T-cell (primary cell): ENCODE results near the gene ZSWIM4. TPM values are rescaled to one million over a fixed set of nuclear protein-coding genes. Genes with fewer than 3 reads are reported as not detected.

Source experiments
- ATAC-seq, 4 experiments: fragments of 200-7000 bp in 3 of 4; fragments of 150-1000 bp in 1 of 4; cut with Tn5 transposase; replicated peaks in 1 of 4; 1 replicate in 3 of 4; 2 replicates in 1 of 4; pipeline ENCODE4 v1.10.0; 2021; ENCODE audit warnings: moderate library complexity in 3 of 4, mild to moderate bottlenecking in 2 of 4, moderate number of reproducible peaks in 1 of 4
- CTCF ChIA-PET, 2 donors: fragments of 300-600 bp; sonication (Branson Sonifier 250); formaldehyde crosslinking; loops; one replicate each; lab custom pipeline; 2022; ENCODE audit warnings: antibody characterized with exemption in 2 of 2; lab: Charles Lee
- POLR2A ChIA-PET, 2 donors: fragments of 300-600 bp; sonication (Branson Sonifier 250); formaldehyde crosslinking; loops; one replicate each; lab custom pipeline; 2022; ENCODE audit warnings: antibody characterized with exemption in 2 of 2; lab: Charles Lee
- DNase-seq, 35 experiments: peaks; one replicate each; pipeline versions ENCODE4 v3.0.0 to v3.0.0-alpha.2; 2013 to 2023
- H3K27ac ChIP-seq: one replicate; pipeline ENCODE4 v1.5.1; 2013; ENCODE audit warnings: low read length
- H3K27me3 ChIP-seq, 2 experiments: replicated peaks in 1 of 2; 1 replicate in 1 of 2; 2 replicates in 1 of 2; pipeline versions ENCODE4 v1.6.1 to v1.7.0; 2013; ENCODE audit warnings: low read length in 1 of 2, mixed read lengths in 1 of 2; ENCODE audit not compliant: control insufficient read depth in 2 of 2, insufficient read depth in 2 of 2; ENCODE audit errors: extremely low read depth in 1 of 2
- H3K36me3 ChIP-seq, 2 donors: 1 replicate in 1 of 2; 2 replicates in 1 of 2; pipeline versions ENCODE4 v1.6.1 to v1.7.0; 2013; ENCODE audit warnings: low read length in 1 of 2; ENCODE audit not compliant: control insufficient read depth in 2 of 2, insufficient read depth in 1 of 2; ENCODE audit errors: extremely low read depth in 1 of 2
- H3K4me1 ChIP-seq, 2 experiments: 1 replicate in 1 of 2; 2 replicates in 1 of 2; pipeline versions ENCODE4 v1.6.1 to v1.7.0; 2013; ENCODE audit warnings: low read length in 2 of 2, mixed read lengths in 1 of 2; ENCODE audit not compliant: insufficient read depth in 2 of 2, control insufficient read depth in 1 of 2; ENCODE audit errors: extremely low read depth in 1 of 2
- H3K4me3 ChIP-seq, 2 donors: 1 replicate in 1 of 2; 2 replicates in 1 of 2; pipeline versions ENCODE4 v1.5.1 to v1.7.0; 2013; ENCODE audit warnings: mild to moderate bottlenecking in 2 of 2, low read length in 1 of 2, moderate library complexity in 1 of 2; ENCODE audit not compliant: control insufficient read depth in 1 of 2; ENCODE audit errors: extremely low read depth in 1 of 2
- H3K9me3 ChIP-seq: 2 replicates; pipeline ENCODE4 v1.7.0; 2013
- H3K27ac Mint-ChIP-seq, 2 donors: one replicate each; pipeline ENCODE4 v1.8.0; 2020 to 2021; ENCODE audit warnings: mild to moderate bottlenecking in 2 of 2, mixed read lengths in 2 of 2
- H3K27me3 Mint-ChIP-seq, 2 donors: one replicate each; pipeline ENCODE4 v1.8.0; 2021 to 2022; ENCODE audit warnings: mixed read lengths in 2 of 2
- H3K36me3 Mint-ChIP-seq: one replicate; pipeline ENCODE4 v1.8.0; 2021; ENCODE audit warnings: mixed read lengths
- H3K4me1 Mint-ChIP-seq, 3 donors: one replicate each; pipeline ENCODE4 v1.8.0; 2020 to 2022; ENCODE audit warnings: mixed read lengths in 3 of 3, mild to moderate bottlenecking in 1 of 3
- H3K4me3 Mint-ChIP-seq, 3 donors: one replicate each; pipeline ENCODE4 v1.8.0; 2020 to 2022; ENCODE audit warnings: mild to moderate bottlenecking in 3 of 3, mixed read lengths in 3 of 3, moderate library complexity in 3 of 3
- H3K9me3 Mint-ChIP-seq, 3 donors: one replicate each; pipeline ENCODE4 v1.8.0; 2020 to 2022; ENCODE audit warnings: mixed read lengths in 3 of 3
- WGBS: methylation state at CpG from one replicate; pipeline ENCODE4 v1.1.5; 2013; ENCODE audit warnings: missing lambda C conversion rate; ENCODE audit not compliant: insufficient coverage; 5-methylcytosine and 5-hydroxymethylcytosine counted together
- total RNA-seq, 35 experiments: library from RNA in 6 of 35; stranded (reverse) in 6 of 35; fragments of 120-200 nt in 1 of 35; gene quantifications; one replicate each; pipeline versions ENCODE4 v1.2.1 to v1.2.4 and lab custom pipeline; 2013 to 2026

ZSWIM4 gene
- total RNA-seq, 5 donors from 2014 or later (not counting 1 experiment from before 2014, with no cell fraction given): 5.4 to 9.8 (median 9.0) TPM

GRCh38 chr19:13839130-13839937 lies 44.1 kb downstream of the ZSWIM4 start:
- H3K27ac Mint-ChIP-seq: peak overlapping the region; percentile 97 to 98
- WGBS: 2% methylated on average over 21 of the region's 36 CpGs
- no peaks in the 10 kb centered on the region for H3K27me3 ChIP-seq
- peaks cover 3% of the 10 kb centered on the region for H3K36me3 Mint-ChIP-seq
- ATAC-seq: peak; percentile 35 to 50 (median 42)
- peaks cover 0 to 14% of the 10 kb centered on the region in 2 donors for H3K36me3 ChIP-seq
- H3K4me1 Mint-ChIP-seq: peaks cover 58 to 73% (median 61%) of the 10 kb centered on the region in 3 donors
- H3K4me1 ChIP-seq: peaks cover 43 to 92% of the 10 kb centered on the region in 2 experiments
- peak; percentile 45 to 86 (median 72) for DNase-seq
- no peaks in the 10 kb centered on the region for H3K9me3 Mint-ChIP-seq
- H3K9me3 ChIP-seq: no peaks in the 10 kb centered on the region
- peak overlapping the region; percentile 83 to 90 (median 86) for H3K4me3 Mint-ChIP-seq
- ChIA-PET CTCF (interaction anchor here (0.5 to 2.0 kb wide), 4 partner anchors 23 to 683 kb away, joined by 3 to 10 read pairs (median 5); no protein-coding TSS in a partner anchor), POLR2A (interaction anchor here (0.6 to 1.5 kb wide), 7 partner anchors 9 to 541 kb away, joined by 3 to 7 read pairs (median 3); no protein-coding TSS in a partner anchor)
- H3K27me3 Mint-ChIP-seq: no peaks in the 10 kb centered on the region
- H3K4me3 ChIP-seq: peak overlapping the region; percentile 60 to 74
- H3K27ac ChIP-seq: peak overlapping the region; percentile 100

- H3K4me1 Mint-ChIP-seq: peaks cover 59 to 75% (median 64%) of the 10 kb centered on the region in 3 donors
- no peak for DNase-seq
- H3K4me3 ChIP-seq: peak overlapping the region; percentile 26 to 74
These were observed 44.7 kb downstream of the ZSWIM4 start for GRCh38 chr19:13839938-13840304.

GRCh38 chr19:13840305-13841085 lies 45.3 kb downstream of the ZSWIM4 start:
- peak overlapping the region; percentile 26 to 74 for H3K4me3 ChIP-seq
- 27% methylated on average over 16 of the region's 23 CpGs for WGBS

More at GRCh38 chr19:13839938-13840304, 44.7 kb downstream of the ZSWIM4 start:
- ChIA-PET POLR2A (interaction anchor here (0.6 to 1.5 kb wide), 6 partner anchors 8 to 541 kb away, joined by 3 to 7 read pairs (median 4); partner anchors contain the start of gene RFX1 (in 1 of the 2)), CTCF (interaction anchor here in 1 of 2 donors (0.5 to 2.0 kb wide), 3 partner anchors 22 to 682 kb away, joined by 4 to 10 read pairs (median 6); no protein-coding TSS in a partner anchor)
- Mint-ChIP-seq H3K9me3 (no peaks in the 10 kb centered on the region), H3K27me3 (no peaks in the 10 kb centered on the region), H3K36me3 (peaks cover 3% of the 10 kb centered on the region), H3K4me3 (peak overlapping the region; percentile 83 to 90 (median 86)), H3K27ac (peak overlapping the region; percentile 97 to 98)
- ATAC-seq: peak in 2 of 4 experiments; percentile 2 to 3
- peaks cover 43 to 92% of the 10 kb centered on the region in 2 experiments for H3K4me1 ChIP-seq
- peaks cover 0 to 9% of the 10 kb centered on the region in 2 donors for H3K36me3 ChIP-seq
- H3K9me3 ChIP-seq: no peaks in the 10 kb centered on the region
- peak overlapping the region; percentile 100 for H3K27ac ChIP-seq
- WGBS: no CpG with 5 or more reads among the region's 6 CpGs
- H3K27me3 ChIP-seq: no peaks in the 10 kb centered on the region

GRCh38 chr19:13841086-13841961 lies 46.1 kb downstream of the ZSWIM4 start:
- H3K9me3 ChIP-seq: no peaks in the 10 kb centered on the region
- Mint-ChIP-seq H3K9me3 (no peaks in the 10 kb centered on the region), H3K27ac (peak overlapping the region; percentile 97 to 98), H3K4me1 (peaks cover 67 to 76% (median 71%) of the 10 kb centered on the region in 3 donors), H3K4me3 (peak overlapping the region; percentile 83 to 90 (median 86)), H3K27me3 (no peaks in the 10 kb centered on the region), H3K36me3 (peaks cover 3% of the 10 kb centered on the region)
- H3K27me3 ChIP-seq: no peaks in the 10 kb centered on the region
- peak overlapping the region; percentile 53 to 74 for H3K4me3 ChIP-seq
- ChIA-PET POLR2A (interaction anchor here (0.5 to 1.2 kb wide), 5 partner anchors 9 to 677 kb away, joined by 3 to 7 read pairs (median 5); partner anchors contain the start of genes DNAJB1 (in 1 of the 2), MRI1 (in 1 of the 2) and RFX1 (in 1 of the 2)), CTCF (no interaction called here)
- H3K36me3 ChIP-seq: peaks cover 0 to 1% of the 10 kb centered on the region in 2 donors
- DNase-seq (peak in 3 of 35 experiments; percentile 46 to 67 (median 53)), ATAC-seq (no peak)
- 42% methylated on average over 22 of the region's 26 CpGs for WGBS
- H3K27ac ChIP-seq: peak overlapping the region; percentile 100
- H3K4me1 ChIP-seq: peaks cover 45 to 93% of the 10 kb centered on the region in 2 experiments

More at GRCh38 chr19:13840305-13841085, 45.3 kb downstream of the ZSWIM4 start:
- ChIA-PET POLR2A (interaction anchor here (0.6 to 1.5 kb wide), 6 partner anchors 9 to 540 kb away, joined by 3 to 7 read pairs (median 4); partner anchors contain the start of gene RFX1 (in 1 of the 2)), CTCF (interaction anchor here in 1 of 2 donors (0.5 kb wide), 1 partner anchor 681 kb away, joined by 4 read pairs; no protein-coding TSS in a partner anchor)
- H3K27me3 Mint-ChIP-seq: no peaks in the 10 kb centered on the region
- H3K27me3 ChIP-seq: no peaks in the 10 kb centered on the region
- H3K27ac Mint-ChIP-seq: peak overlapping the region; percentile 97 to 98
- H3K27ac ChIP-seq: peak overlapping the region; percentile 100
- H3K4me1 ChIP-seq: peaks cover 43 to 94% of the 10 kb centered on the region in 2 experiments
- peaks cover 0 to 9% of the 10 kb centered on the region in 2 donors for H3K36me3 ChIP-seq
- peaks cover 65 to 75% (median 67%) of the 10 kb centered on the region in 3 donors for H3K4me1 Mint-ChIP-seq
- ATAC-seq: no peak
- H3K9me3 Mint-ChIP-seq: no peaks in the 10 kb centered on the region
- peak in 8 of 35 experiments; percentile 40 to 66 (median 50) for DNase-seq
- peak overlapping the region; percentile 83 to 90 (median 86) for H3K4me3 Mint-ChIP-seq
- peaks cover 3% of the 10 kb centered on the region for H3K36me3 Mint-ChIP-seq
- H3K9me3 ChIP-seq: no peaks in the 10 kb centered on the region

- Histone ChIP-seq H3K36me3 (no peaks in the 10 kb centered on the region), H3K4me3 (peak overlapping the region; percentile 53 to 74), H3K27me3 (no peaks in the 10 kb centered on the region), H3K9me3 (no peaks in the 10 kb centered on the region), H3K4me1 (peaks cover 42 to 93% of the 10 kb centered on the region in 2 experiments), H3K27ac (peak overlapping the region; percentile 100)
- Mint-ChIP-seq H3K36me3 (peaks cover 3% of the 10 kb centered on the region), H3K9me3 (no peaks in the 10 kb centered on the region), H3K4me3 (peak overlapping the region; percentile 83 to 90 (median 86)), H3K27ac (peak overlapping the region; percentile 97 to 98), H3K27me3 (no peaks in the 10 kb centered on the region), H3K4me1 (peaks cover 67 to 76% (median 71%) of the 10 kb centered on the region in 3 donors)
- WGBS: 10% methylated on average over 3 of the region's 11 CpGs
- ATAC-seq (no peak), DNase-seq (peak in 3 of 35 experiments; percentile 44 to 57 (median 51))
- POLR2A ChIA-PET: interaction anchor here in 1 of 2 donors (0.7 kb wide), 1 partner anchor 77 kb away, joined by 5 read pairs; the partner anchor contains the start of gene MRI1
- CTCF ChIA-PET: no interaction called here
These were observed 46.7 kb downstream of the ZSWIM4 start for GRCh38 chr19:13841962-13842290.
